Tibial nerve (tissue), 4 donors: Measurements from ENCODE around the gene ZFX.

Source experiments
- CTCF ChIP-seq, 5 experiments: fragments of 200-600 bp in 3 of 5; fragments of 450-650 bp in 2 of 5; sonication (generic) in 3 of 5; IDR thresholded peaks; one replicate each; pipeline ENCODE4 v1.5.1; 2016 to 2019; ENCODE audit warnings: antibody characterized with exemption in 5 of 5, mild to moderate bottlenecking in 3 of 5, moderate library complexity in 2 of 5
- EP300 ChIP-seq, 2 donors: sonication (generic); formaldehyde crosslinking; IDR thresholded peaks; one replicate each; pipeline ENCODE4 v1.6.1; 2017; ENCODE audit warnings: antibody characterized with exemption in 2 of 2, mild to moderate bottlenecking in 1 of 2
- POLR2A ChIP-seq, 2 donors: fragments of 450-650 bp; IDR thresholded peaks; one replicate each; pipeline ENCODE4 v1.6.1; 2017; ENCODE audit warnings: antibody characterized with exemption in 2 of 2, mild to moderate bottlenecking in 2 of 2, moderate library complexity in 2 of 2

- TF ChIP-seq CTCF (IDR thresholded peaks at IDR 0.05): no peak
- TF ChIP-seq POLR2A (IDR thresholded peaks at IDR 0.05): no peak
- no peak for TF ChIP-seq EP300 (IDR thresholded peaks at IDR 0.05)
Measured at GRCh38 chrX:24229976-24230375, 80.4 kb downstream of the ZFX start.
